Lower leg skin (tissue), 3 donors: ENCODE results near the gene ADAT2.

Experiments used
- CTCF ChIP-seq, 3 donors: fragments of 450-650 bp; IDR thresholded peaks; one replicate each; pipeline ENCODE4 v1.5.1; 2016; ENCODE audit warnings: antibody characterized with exemption in 3 of 3, mild to moderate bottlenecking in 3 of 3, moderate library complexity in 2 of 3
- POLR2A ChIP-seq, 2 donors: fragments of 450-650 bp; IDR thresholded peaks; one replicate each; pipeline ENCODE4 v1.6.1; 2016 to 2017; ENCODE audit warnings: antibody characterized with exemption in 2 of 2, mild to moderate bottlenecking in 1 of 2, moderate library complexity in 1 of 2

GRCh38 chr6:143395699-143396098 is 54.8 kb downstream of the ADAT2 start:
- no peak for TF ChIP-seq CTCF (IDR thresholded peaks at IDR 0.05)
- no peak for TF ChIP-seq POLR2A (IDR thresholded peaks at IDR 0.05)
